GM12873 (cell line): ENCODE results near the gene ANK2.

ENCODE experiments used
- TF ChIP-seq, protein P1 (sequence below): IDR thresholded peaks from 2 replicates; pipeline ENCODE4 v1.5.1; 2012; ENCODE audit warnings: low read depth, mild to moderate bottlenecking, moderate library complexity, low read length, control low read depth; ENCODE audit not compliant: insufficient read depth; ENCODE audit errors: missing control alignments

Gene ANK2

DNA sequence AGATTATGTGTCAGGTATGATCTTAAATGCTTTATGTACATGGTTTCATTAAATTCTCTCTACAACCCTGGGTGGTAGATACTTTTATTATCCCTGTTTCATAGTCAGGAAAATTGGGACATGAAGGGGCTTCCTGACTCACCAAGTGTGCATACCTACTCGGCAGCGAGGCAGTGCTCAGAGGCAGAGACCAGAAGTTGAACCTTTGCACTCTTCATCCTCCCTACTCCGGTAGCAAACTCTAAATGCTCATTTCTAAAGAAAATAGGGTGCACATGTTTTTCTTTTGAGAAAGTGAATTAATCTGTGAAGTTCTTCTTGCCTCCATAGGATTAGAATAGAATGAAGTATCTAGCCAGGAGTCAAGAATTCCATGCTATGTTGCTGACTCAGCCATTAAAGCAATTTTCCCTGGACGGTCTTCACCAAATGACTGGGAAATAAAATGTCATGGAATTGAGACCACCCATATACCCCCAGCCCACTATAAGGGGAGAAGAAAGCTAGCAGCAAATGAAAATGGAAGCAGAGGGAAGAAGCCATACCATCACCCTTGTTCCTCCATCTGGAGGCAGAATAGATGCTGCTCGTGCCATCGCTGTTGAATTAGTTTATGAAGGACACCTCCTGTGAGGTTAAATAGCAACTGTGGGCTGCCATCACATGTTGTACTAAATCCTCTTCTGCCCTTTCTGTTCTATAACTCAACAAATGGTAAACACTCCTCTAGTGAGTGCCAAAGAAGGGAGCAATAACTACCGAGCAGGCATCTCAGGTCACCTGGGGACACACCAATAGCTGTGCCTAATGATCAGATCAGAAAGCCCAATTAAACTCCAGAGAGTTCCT, 356.6 kb downstream of the ANK2 start:
- TF ChIP-seq, protein P1, sequence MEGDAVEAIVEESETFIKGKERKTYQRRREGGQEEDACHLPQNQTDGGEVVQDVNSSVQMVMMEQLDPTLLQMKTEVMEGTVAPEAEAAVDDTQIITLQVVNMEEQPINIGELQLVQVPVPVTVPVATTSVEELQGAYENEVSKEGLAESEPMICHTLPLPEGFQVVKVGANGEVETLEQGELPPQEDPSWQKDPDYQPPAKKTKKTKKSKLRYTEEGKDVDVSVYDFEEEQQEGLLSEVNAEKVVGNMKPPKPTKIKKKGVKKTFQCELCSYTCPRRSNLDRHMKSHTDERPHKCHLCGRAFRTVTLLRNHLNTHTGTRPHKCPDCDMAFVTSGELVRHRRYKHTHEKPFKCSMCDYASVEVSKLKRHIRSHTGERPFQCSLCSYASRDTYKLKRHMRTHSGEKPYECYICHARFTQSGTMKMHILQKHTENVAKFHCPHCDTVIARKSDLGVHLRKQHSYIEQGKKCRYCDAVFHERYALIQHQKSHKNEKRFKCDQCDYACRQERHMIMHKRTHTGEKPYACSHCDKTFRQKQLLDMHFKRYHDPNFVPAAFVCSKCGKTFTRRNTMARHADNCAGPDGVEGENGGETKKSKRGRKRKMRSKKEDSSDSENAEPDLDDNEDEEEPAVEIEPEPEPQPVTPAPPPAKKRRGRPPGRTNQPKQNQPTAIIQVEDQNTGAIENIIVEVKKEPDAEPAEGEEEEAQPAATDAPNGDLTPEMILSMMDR: no peak

DNA sequence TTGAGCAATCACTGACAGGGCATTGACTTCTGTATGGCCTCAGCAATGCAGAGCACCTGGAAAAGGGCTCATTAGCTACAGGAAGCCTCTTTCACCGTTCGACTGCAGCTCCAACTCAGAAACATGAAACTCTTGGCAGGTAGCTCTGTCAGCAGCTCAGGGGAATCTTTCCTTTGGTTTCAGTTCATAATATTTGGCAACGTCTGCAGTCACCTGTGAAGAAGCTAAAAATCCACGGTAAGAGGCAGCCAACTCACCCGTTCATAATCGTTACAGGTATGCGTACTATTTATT, 357.2 kb downstream of the ANK2 start:
- TF ChIP-seq, protein P1: no peak

DNA sequence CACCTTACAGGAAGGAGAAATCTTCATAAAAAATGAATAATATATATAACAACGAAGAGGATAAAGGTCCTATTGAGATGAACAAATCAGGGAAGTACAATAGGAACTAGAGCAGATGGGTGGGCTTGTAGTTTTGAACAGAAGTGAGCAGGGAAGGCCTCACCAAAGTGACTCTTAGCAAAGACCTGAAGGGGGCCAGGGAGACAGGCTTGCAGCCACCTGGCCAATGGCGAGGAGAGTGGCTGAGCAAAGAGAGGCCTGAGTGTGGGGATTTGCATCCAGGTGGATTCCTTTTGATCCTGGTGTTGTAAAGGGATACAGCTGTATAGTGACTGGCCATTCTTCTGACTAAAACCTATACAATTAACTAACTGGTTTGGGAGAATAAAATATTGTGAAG, 358.0 kb downstream of the ANK2 start:
- TF ChIP-seq, protein P1: no peak

DNA sequence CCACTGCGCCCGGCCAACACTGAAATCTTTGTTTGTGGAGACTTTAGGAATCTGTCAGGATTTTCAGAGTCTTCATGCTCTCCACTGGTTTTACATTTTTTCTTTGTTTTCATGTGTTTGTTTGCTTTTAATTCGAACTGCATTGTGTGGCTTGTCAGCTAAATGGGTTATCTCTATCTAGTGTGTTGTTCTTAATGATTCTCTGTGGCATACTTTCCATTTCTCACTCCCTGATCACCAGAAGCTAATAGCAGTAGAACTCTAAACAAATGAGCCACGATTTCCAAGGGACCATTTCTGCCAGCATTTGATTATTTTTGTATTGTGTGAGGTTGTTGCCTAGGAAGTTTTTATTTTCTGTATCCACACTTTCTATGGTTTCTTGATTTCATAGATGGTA, 359.7 kb downstream of the ANK2 start:
- TF ChIP-seq, protein P1: no peak

DNA sequence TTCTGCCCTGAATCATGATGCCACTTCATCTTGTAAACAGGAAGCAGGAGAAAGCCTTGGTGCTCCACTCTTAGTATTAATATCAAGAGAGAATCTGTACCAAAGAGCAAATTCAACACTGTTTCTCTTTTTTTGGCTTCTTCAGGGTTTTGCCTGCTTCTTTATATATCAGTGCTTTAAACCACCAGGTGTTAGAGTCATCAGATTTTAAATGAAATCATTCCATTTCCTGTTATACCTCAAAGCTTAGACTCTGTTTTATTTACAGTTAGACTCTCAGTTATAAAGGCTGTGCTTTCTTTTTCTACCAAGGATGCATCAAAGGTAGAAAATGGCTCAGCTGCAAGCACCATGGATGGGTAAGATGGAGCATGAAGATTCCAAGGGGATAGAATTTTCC, 361.2 kb downstream of the ANK2 start:
- TF ChIP-seq, protein P1: no peak

DNA sequence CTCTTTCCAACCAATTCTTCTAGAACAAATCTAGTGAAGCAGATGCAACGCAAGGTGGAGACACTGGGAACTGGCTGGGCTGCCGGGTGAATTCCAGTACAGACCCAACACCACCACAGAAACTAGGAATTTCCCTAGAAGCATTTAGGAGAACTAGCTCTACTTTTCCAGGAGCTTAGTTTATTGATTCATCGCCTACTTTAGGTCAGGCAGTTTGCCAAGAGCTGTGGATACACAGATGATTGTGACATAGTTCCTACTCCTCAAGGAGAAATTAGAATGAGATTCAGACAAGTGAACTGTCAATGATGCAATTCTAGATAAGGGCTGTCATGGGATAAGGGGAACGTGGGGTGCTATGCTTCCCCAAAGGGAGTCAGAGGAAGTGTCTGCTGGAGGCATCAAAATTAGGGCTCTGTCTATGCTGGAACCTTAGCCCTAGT, 362.1 kb downstream of the ANK2 start:
- TF ChIP-seq, protein P1: no peak

DNA sequence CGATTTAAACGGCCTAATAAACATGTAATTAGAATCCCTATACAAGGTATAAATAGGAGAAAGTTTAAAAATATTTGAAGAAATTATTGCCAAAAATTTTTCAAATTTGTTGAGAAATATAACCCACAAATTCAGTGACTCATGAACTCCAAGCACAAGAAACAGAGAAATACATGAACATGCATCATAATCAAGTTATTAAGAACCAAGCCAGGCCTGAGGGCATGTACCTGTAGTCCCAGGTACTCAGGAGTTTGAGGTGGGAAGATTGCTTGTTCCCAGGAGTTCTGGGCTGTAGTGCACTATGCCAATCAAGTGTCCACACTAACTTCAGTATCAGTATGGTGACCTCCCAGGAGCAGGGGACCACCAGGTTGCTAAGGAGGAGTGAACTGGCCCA, 370.2 kb downstream of the ANK2 start:
- TF ChIP-seq, protein P1: no peak
